Mammary epithelial cell (primary cell): ENCODE measurements around the gene SLC12A8.

ENCODE experiments used
- CTCF ChIP-seq, 2 donors: IDR thresholded peaks in 1 of 2; conservative IDR thresholded peaks in 1 of 2; 2 replicates each; pipeline ENCODE4 v1.5.1; 2011 to 2012; ENCODE audit warnings: inconsistent platforms in 2 of 2, low read length in 2 of 2, mild to moderate bottlenecking in 2 of 2, control low read depth in 1 of 2, low read depth in 1 of 2; ENCODE audit not compliant: insufficient read depth in 1 of 2; ENCODE audit errors: extremely low read depth in 1 of 2
- EZH2 ChIP-seq: IDR thresholded peaks from 2 replicates; pipeline ENCODE4 v1.6.1; 2012; ENCODE audit warnings: low read length, inconsistent platforms, borderline replicate concordance

DNA sequence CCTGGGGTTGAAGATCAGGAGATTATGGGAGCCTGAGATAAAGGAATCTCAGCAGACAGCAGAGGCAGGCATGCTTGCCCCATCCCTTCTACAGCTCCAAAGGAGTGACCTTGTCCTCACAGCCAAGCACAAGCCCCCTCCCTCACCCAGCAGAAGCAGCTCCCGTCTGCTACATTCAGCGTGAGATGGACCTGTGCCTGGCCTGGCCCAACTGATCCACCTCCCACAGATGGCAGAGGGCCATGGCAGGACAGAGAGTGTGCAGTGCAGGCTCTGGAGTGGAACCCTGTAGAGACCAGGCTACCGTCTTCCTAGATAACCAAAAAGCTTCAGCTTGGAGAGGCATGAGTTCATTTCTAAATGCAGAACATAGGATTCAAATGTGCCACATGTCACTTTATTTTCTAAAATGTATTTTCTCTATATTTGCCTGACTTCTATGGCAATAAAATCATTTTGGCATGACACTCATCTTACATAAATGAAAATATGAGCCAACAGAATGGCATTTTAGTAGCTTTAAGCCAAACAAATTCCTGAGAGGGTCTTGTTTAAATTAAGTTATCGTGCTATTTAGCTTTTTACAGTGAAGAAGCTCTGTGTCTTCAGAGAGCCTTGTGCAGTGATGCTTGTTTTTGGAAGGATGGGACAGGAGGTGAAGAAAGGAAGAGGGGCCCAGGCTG, 43.7 kb downstream of the SLC12A8 start:
- no peak for TF ChIP-seq CTCF (conservative IDR thresholded peaks at IDR 0.05 in 1 of 2, IDR thresholded peaks at IDR 0.05 in 1 of 2; ENCODE audit: extremely low read depth in 1 of 2, insufficient read depth in 1 of 2, low read depth in 1 of 2, low read length in 2 of 2)
- TF ChIP-seq EZH2, result no peak
